Panc1 (cell line): ENCODE measurements around the gene MOK. TPM values are rescaled to one million over a fixed set of nuclear protein-coding genes. Genes with fewer than 3 reads are reported as not detected.

Source experiments
- ATAC-seq: fragments of 200-7000 bp; cut with Tn5 transposase; 2 replicates; pipeline ENCODE4 v1.9.1; 2020; ENCODE audit warnings: mild to moderate bottlenecking, moderate library complexity
- BruUV-seq: library from RNA; stranded (reverse); fragments of 400-500 nt; replicated peaks from 2 replicates; lab custom pipeline; 2021; lab: Mats Ljungman, UMichigan
- CTCF ChIA-PET: fragments of 300-600 bp; sonication (Branson Sonifier 250); formaldehyde crosslinking; loops from one replicate; lab custom pipeline; 2022; ENCODE audit warnings: antibody characterized with exemption; lab: Charles Lee
- POLR2A ChIA-PET: fragments of 300-600 bp; sonication (Branson Sonifier 250); formaldehyde crosslinking; loops from one replicate; lab custom pipeline; 2022; ENCODE audit warnings: antibody characterized with exemption; lab: Charles Lee
- DNase-seq: peaks from one replicate; pipeline ENCODE4 v3.0.0-alpha.2; 2010; ENCODE audit warnings: low read depth, low spot score
- H3K27ac ChIP-seq: 2 replicates; pipeline ENCODE4 v1.5.1; 2011; ENCODE audit warnings: mild to moderate bottlenecking, low read length, inconsistent platforms
- H3K27me3 ChIP-seq: fragments of 200-500 bp; sonication (Bioruptor generic); 2 replicates; pipeline ENCODE4 v1.6.0; 2014; ENCODE audit warnings: low read length, inconsistent platforms; ENCODE audit not compliant: control insufficient read depth, insufficient read depth
- H3K36me3 ChIP-seq: fragments of 200-500 bp; sonication (Bioruptor generic); 2 replicates; pipeline ENCODE4 v1.5.1; 2014; ENCODE audit warnings: inconsistent platforms, mild to moderate bottlenecking, low read length, moderate library complexity; ENCODE audit not compliant: control insufficient read depth, insufficient read depth
- H3K4me1 ChIP-seq: 2 replicates; pipeline ENCODE4 v1.5.1; 2011; ENCODE audit warnings: inconsistent platforms, mild to moderate bottlenecking, low read length, moderate library complexity; ENCODE audit not compliant: control insufficient read depth, insufficient read depth
- H3K4me3 ChIP-seq, 2 experiments: 2 replicates each; pipeline ENCODE4 v1.5.1; 2011 to 2012; ENCODE audit warnings: low read depth in 2 of 2, low read length in 2 of 2, mild to moderate bottlenecking in 2 of 2, inconsistent platforms in 1 of 2, moderate library complexity in 1 of 2
- H3K9me3 ChIP-seq: fragments of 200-500 bp; sonication (Bioruptor generic); 2 replicates; pipeline ENCODE4 v1.5.1; 2014; ENCODE audit warnings: low read depth, mild to moderate bottlenecking, inconsistent platforms, low read length, moderate library complexity; ENCODE audit not compliant: control insufficient read depth, insufficient read depth
- CTCF ChIP-seq: fragments of 450-650 bp; IDR thresholded peaks from 2 replicates; pipeline ENCODE4 v1.5.1; 2017; ENCODE audit warnings: mild to moderate bottlenecking
- POLR2AphosphoS5 ChIP-seq: IDR thresholded peaks from 2 replicates; pipeline ENCODE4 v1.6.1; 2012; ENCODE audit warnings: mild to moderate bottlenecking, low read depth, low read length, moderate library complexity
- REST ChIP-seq, 2 experiments: IDR thresholded peaks; 2 replicates each; pipeline ENCODE4 v1.6.1; 2011 to 2012; ENCODE audit warnings: low read depth in 2 of 2, control low read depth in 1 of 2, low read length in 1 of 2, mild to moderate bottlenecking in 1 of 2, moderate library complexity in 1 of 2; ENCODE audit not compliant: insufficient read depth in 1 of 2
- SIN3A ChIP-seq: IDR thresholded peaks from 2 replicates; pipeline ENCODE4 v1.6.1; 2012; ENCODE audit warnings: low read depth, mild to moderate bottlenecking, low read length, moderate library complexity, borderline replicate concordance; ENCODE audit not compliant: insufficient read depth
- TCF7L2 ChIP-seq: IDR thresholded peaks from 2 replicates; pipeline ENCODE4 v1.6.1; 2011; ENCODE audit warnings: mild to moderate bottlenecking, low read depth, low read length, inconsistent platforms
- in situ Hi-C: cut with HindIII; loops from 2 replicates; pipeline ENCODE4 v1.10.0; 2016; ENCODE audit warnings: low sequenced_read_pairs, low pct_unique_long_range_greater_than_20kb
- intact Hi-C: fragments of 100-400 bp; cut with micrococcal nuclease; formaldehyde crosslinking; loops from one replicate; pipeline ENCODE4 v1.10.0; 2022; ENCODE audit not compliant: unreplicated experiment
- total RNA-seq: library from RNA; stranded (reverse); gene quantifications from one replicate; pipeline ENCODE4 v1.2.1, GENCODE V29; 2021; ENCODE audit not compliant: unreplicated experiment

Gene MOK
- total RNA-seq, 1 experiment from 2014 or later = 9.8 TPM

GRCh38 chr14:102187044-102187443, 117.9 kb downstream of the MOK start:
- BruUV-seq = no TSS peak
- intact Hi-C loops = no loop called here
- POLR2A ChIA-PET = no interaction called here
- in situ Hi-C loops = no loop called here
- Histone ChIP-seq H3K27ac (no peak overlapping the region), H3K9me3 (no peaks in the 10 kb centered on the region), H3K4me3 (no peak overlapping the region), H3K27me3 (no peaks in the 10 kb centered on the region), H3K4me1 (peaks cover 11% of the 10 kb centered on the region), H3K36me3 (no peaks in the 10 kb centered on the region)
- CTCF ChIA-PET = no interaction called here
- no peak for TF ChIP-seq CTCF
- TF ChIP-seq POLR2AphosphoS5 = no peak
- TF ChIP-seq SIN3A = no peak
- TF ChIP-seq TCF7L2 = no peak
- TF ChIP-seq REST (IDR thresholded peaks at IDR 0.05; ENCODE audit: insufficient read depth in 1 of 2, low read depth in 2 of 2, low read length in 1 of 2) = no peak
- DNase-seq (no peak), ATAC-seq (peak; percentile 26; the same call in 1 of the 2 replicates)

- TF ChIP-seq REST (IDR thresholded peaks at IDR 0.05; ENCODE audit: insufficient read depth in 1 of 2, low read depth in 2 of 2, low read length in 1 of 2) (no peak), CTCF (no peak), POLR2AphosphoS5 (no peak), TCF7L2 (no peak), SIN3A (no peak)
- intact Hi-C loops = no loop called here
These were observed 119.6 kb downstream of the MOK start for GRCh38 chr14:102185360-102185759.

More at GRCh38 chr14:102185360-102185759, 119.6 kb downstream of the MOK start:
- in situ Hi-C loops = no loop called here
- Histone ChIP-seq H3K36me3 (no peaks in the 10 kb centered on the region), H3K4me1 (peaks cover 11% of the 10 kb centered on the region), H3K27me3 (no peaks in the 10 kb centered on the region), H3K4me3 (no peak overlapping the region), H3K9me3 (no peaks in the 10 kb centered on the region), H3K27ac (peak overlapping the region; percentile 39; the same call in 1 of the 2 replicates)
- POLR2A ChIA-PET = no interaction called here
- no TSS peak for BruUV-seq
- CTCF ChIA-PET = no interaction called here
- ATAC-seq = peak; percentile 57; the same call in 1 of the 2 replicates
- DNase-seq = no peak
